SK-N-DZ (cell line): Measurements from ENCODE around the gene LMBR1.

Source experiments
- DNase-seq: peaks from one replicate; pipeline ENCODE4 v3.0.0-alpha.2; 2015; ENCODE audit warnings: low spot score
- small RNA-seq, 2 experiments: library from RNA; depleted of rRNA; stranded (forward); fragments of <200 nt; gene quantifications; one replicate each; pipeline ENCODE3, GENCODE V24; 2014

The LMBR1 gene

GRCh38 chr7:156629873-156630272, 263.1 kb downstream of the LMBR1 start:
- no peak for DNase-seq

DNA sequence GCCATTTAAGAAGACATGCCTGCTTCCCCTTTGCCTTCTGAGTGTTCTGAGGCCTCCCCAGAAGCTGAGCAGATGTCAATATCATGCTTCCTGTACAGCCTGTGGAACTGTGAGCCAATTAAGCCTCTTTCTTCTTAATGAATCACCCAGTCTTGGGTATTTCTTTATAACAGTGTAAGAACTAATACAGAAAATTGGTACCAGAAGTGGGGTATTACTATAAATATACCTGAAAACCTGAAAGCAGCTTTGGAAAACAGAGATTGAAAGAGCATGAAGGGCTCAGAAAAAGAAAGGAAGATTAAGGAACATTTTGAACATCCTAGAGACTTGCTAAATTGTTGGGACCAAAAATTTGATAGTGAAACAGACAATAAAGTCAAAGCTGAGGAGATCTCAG, 264.4 kb downstream of the LMBR1 start:
- no peak for DNase-seq

Small RNA genes within 50 kb of the gene (small RNA-seq; reads per million reads assigned to genes)
- 0 to 0.08 reads per million in 2 experiments for gene RNU4-31P
